ENCODE measurements around the gene PDE8A.

Gene PDE8A

GRCh38 chr15:85155360-85155759 is 173.7 kb downstream of the PDE8A start:
- no peak for DNase-seq (ENCODE audit: low read depth)
- no peak overlapping the region for H3K4me3 ChIP-seq (ENCODE audit: low read length)
- TF ChIP-seq, protein P1, sequence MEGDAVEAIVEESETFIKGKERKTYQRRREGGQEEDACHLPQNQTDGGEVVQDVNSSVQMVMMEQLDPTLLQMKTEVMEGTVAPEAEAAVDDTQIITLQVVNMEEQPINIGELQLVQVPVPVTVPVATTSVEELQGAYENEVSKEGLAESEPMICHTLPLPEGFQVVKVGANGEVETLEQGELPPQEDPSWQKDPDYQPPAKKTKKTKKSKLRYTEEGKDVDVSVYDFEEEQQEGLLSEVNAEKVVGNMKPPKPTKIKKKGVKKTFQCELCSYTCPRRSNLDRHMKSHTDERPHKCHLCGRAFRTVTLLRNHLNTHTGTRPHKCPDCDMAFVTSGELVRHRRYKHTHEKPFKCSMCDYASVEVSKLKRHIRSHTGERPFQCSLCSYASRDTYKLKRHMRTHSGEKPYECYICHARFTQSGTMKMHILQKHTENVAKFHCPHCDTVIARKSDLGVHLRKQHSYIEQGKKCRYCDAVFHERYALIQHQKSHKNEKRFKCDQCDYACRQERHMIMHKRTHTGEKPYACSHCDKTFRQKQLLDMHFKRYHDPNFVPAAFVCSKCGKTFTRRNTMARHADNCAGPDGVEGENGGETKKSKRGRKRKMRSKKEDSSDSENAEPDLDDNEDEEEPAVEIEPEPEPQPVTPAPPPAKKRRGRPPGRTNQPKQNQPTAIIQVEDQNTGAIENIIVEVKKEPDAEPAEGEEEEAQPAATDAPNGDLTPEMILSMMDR (conservative IDR thresholded peaks at IDR 0.05; ENCODE audit: low read length), result no peak

DNA sequence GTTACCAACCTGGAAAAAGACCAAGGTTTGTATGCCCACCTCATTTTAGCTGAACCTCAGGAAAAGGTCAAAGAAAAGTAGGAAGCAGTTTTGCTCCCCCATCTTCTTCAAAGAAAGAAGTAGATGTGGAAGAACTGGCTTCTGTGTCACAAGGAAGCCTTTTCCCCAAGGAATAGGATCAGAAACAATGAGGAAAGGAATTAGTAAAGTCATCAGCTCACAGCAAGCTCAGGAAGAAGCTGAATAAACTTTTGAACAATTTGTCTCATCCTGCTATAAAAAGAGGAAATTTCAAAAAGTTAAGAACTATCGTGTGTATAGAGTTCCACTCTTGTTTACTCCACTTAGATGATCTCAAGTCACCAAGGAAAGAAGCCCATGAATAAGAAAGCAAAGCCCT is 174.2 kb downstream of the PDE8A start:
- DNase-seq (ENCODE audit: low read depth), result no peak
- H3K4me3 ChIP-seq (ENCODE audit: low read length), result no peak overlapping the region
- TF ChIP-seq, protein P1 (conservative IDR thresholded peaks at IDR 0.05; ENCODE audit: low read length), result no peak

DNA sequence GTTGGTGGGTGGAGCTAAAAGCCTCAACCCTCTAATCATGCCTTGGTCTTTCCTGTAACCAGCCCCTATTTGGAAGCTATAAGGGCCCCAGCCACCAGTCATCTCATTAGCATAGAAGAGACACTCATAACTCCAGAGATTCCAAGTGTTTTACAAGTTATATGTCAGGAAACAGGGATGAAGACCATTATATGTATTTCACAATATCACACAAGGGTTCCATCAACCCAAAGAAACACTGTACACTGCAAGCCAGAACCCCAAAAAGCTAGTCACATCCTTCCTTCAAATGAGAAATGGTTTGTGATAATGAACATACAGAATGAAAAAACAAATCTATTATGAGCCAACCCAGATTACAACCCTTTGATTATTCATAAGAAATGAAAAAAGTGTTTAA is 175.7 kb downstream of the PDE8A start:
- no peak overlapping the region for H3K4me3 ChIP-seq (ENCODE audit: low read length)
- DNase-seq (ENCODE audit: low read depth), result no peak
- TF ChIP-seq, protein P1 (conservative IDR thresholded peaks at IDR 0.05; ENCODE audit: low read length), result no peak

DNA sequence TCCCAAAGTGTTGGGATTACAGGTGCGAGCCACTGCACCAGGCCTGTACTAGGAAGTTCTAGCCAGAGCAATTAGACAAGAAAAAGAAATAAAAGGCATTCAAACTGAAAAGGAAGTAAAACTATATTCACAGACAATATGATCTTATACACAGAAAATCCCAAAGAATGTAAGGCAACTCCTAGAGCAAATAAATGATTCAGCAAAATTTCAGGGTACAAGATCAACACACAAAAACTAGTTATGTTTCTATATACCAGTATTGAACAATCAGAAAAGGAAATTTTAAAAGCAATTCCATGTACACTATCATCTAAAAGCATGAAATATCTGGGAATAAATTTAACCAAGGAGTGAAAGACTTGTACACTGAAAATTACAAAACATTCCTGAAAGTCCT is 180.6 kb downstream of the PDE8A start:
- no peak for DNase-seq (ENCODE audit: low read depth)
- H3K4me3 ChIP-seq (ENCODE audit: low read length), result no peak overlapping the region
- TF ChIP-seq, protein P1 (conservative IDR thresholded peaks at IDR 0.05; ENCODE audit: low read length), result no peak

GRCh38 chr15:85164841-85165466 is 183.3 kb downstream of the PDE8A start:
- TF ChIP-seq, protein P1 (conservative IDR thresholded peaks at IDR 0.05; ENCODE audit: low read length), result no peak

DNA sequence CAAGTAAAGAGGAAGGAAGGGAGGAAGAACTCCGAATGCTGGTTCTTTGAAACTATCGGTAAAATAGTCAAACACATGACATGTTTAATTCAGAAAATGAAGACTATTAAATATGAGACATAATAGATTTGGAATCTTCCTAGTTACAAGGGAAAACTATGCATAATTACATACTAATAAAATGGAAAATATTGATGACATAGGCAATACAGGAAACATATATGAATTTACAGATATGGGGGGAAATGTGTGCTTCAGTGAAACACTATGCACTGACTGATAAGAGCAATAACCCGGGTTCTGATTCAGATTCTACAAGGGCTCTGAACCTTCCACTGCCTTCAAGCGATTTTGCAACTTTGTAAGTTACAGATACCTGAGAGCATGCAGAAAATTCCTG is 185.9 kb downstream of the PDE8A start:
- DNase-seq (ENCODE audit: low read depth), result no peak
- TF ChIP-seq, protein P1 (conservative IDR thresholded peaks at IDR 0.05; ENCODE audit: low read length), result no peak
- no peak overlapping the region for H3K4me3 ChIP-seq (ENCODE audit: low read length)

More at GRCh38 chr15:85164841-85165466, 183.3 kb downstream of the PDE8A start:
- no peak for DNase-seq (ENCODE audit: low read depth)
- H3K4me3 ChIP-seq (ENCODE audit: low read length), result no peak overlapping the region

GRCh38 chr15:85168642-85169173 is 187.1 kb downstream of the PDE8A start:
- TF ChIP-seq, protein P1 (conservative IDR thresholded peaks at IDR 0.05; ENCODE audit: low read length), result peak; percentile 38
- H3K4me3 ChIP-seq (ENCODE audit: low read length), result no peak overlapping the region
- DNase-seq (ENCODE audit: low read depth), result no peak
